ENCODE results near the gene TMPRSS6.

GRCh38 chr22:37051391-37052385 is 57.8 kb downstream of the TMPRSS6 start, which contains the start of gene KCTD17:
- no peak for TF ChIP-seq CTCF (conservative IDR thresholded peaks at IDR 0.05 in 1 of 2, IDR thresholded peaks at IDR 0.05 in 1 of 2; ENCODE audit: low read depth in 1 of 2, low read length in 2 of 2)
- no peak for TF ChIP-seq EZH2 (IDR thresholded peaks at IDR 0.05; ENCODE audit: low read length, missing control alignments)
